ENCODE results near the gene LDLRAD3.
"Not testable (repeated sequence)": the region's sequence is repeated elsewhere in the genome, so short reads cannot be mapped to it uniquely, and the experiment has no call there.

Gene LDLRAD3

GRCh38 chr11:36186340-36187175, 242.7 kb downstream of the LDLRAD3 start:
- no peak overlapping the region for H3K27ac ChIP-seq (ENCODE audit: low read depth, low read length)
- no peaks in the 10 kb centered on the region for H3K4me1 ChIP-seq (ENCODE audit: control insufficient read depth, insufficient read depth, low read length)
- no peak overlapping the region for H3K4me3 ChIP-seq (ENCODE audit: low read length)
- no peaks in the 10 kb centered on the region for H3K36me3 ChIP-seq (ENCODE audit: control insufficient read depth, insufficient read depth, low read length)
- no peak overlapping the region for H3K9ac ChIP-seq (ENCODE audit: low read length)
- no peaks in the 10 kb centered on the region for H3K27me3 ChIP-seq (ENCODE audit: control insufficient read depth, insufficient read depth, low read length)

- Histone ChIP-seq H3K27me3 (ENCODE audit: control insufficient read depth, insufficient read depth, low read length) (no peaks in the 10 kb centered on the region), H3K36me3 (ENCODE audit: control insufficient read depth, insufficient read depth, low read length) (no peaks in the 10 kb centered on the region), H3K4me1 (ENCODE audit: control insufficient read depth, insufficient read depth, low read length) (no peaks in the 10 kb centered on the region), H3K4me3 (ENCODE audit: low read length) (no peak overlapping the region), H3K27ac (ENCODE audit: low read depth, low read length) (no peak overlapping the region), H3K9ac (ENCODE audit: low read length) (no peak overlapping the region)
Measured at GRCh38 chr11:36187622-36188021, 243.8 kb downstream of the LDLRAD3 start.

GRCh38 chr11:36189735-36190134, 245.9 kb downstream of the LDLRAD3 start:
- H3K36me3 ChIP-seq (ENCODE audit: control insufficient read depth, insufficient read depth, low read length); H3K27me3 ChIP-seq (ENCODE audit: control insufficient read depth, insufficient read depth, low read length); H3K4me1 ChIP-seq (ENCODE audit: control insufficient read depth, insufficient read depth, low read length); H3K27ac ChIP-seq (ENCODE audit: low read depth, low read length); H3K4me3 ChIP-seq (ENCODE audit: low read length); H3K9ac ChIP-seq (ENCODE audit: low read length): not testable (repeated sequence)

DNA sequence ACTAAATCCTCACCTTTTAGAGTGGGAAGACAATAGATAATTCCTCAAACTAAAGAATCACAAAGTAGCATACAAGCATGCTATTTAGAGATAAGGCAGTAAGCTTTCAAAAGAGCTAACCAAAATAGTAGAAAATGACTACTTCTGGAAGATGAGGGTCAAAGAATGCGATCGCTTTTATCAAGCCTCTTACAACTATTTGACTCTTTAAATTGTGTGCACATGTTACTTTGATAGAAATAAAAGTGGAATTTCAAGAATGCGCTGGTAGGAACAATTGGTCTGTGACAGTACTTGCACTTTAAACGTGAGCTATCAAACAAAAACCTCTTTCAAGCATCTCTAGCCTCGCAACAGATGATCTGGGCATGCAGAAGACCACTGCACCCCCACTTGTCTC, 248.1 kb downstream of the LDLRAD3 start:
- no peaks in the 10 kb centered on the region for H3K27me3 ChIP-seq (ENCODE audit: control insufficient read depth, insufficient read depth, low read length)
- no peaks in the 10 kb centered on the region for H3K4me1 ChIP-seq (ENCODE audit: control insufficient read depth, insufficient read depth, low read length)
- no peak overlapping the region for H3K9ac ChIP-seq (ENCODE audit: low read length)
- H3K4me3 ChIP-seq (ENCODE audit: low read length): no peak overlapping the region
- no peak overlapping the region for H3K27ac ChIP-seq (ENCODE audit: low read depth, low read length)
- H3K36me3 ChIP-seq (ENCODE audit: control insufficient read depth, insufficient read depth, low read length): no peaks in the 10 kb centered on the region

GRCh38 chr11:36192425-36193289, 248.8 kb downstream of the LDLRAD3 start:
- peaks cover 3% of the 10 kb centered on the region for H3K4me1 ChIP-seq (ENCODE audit: control insufficient read depth, insufficient read depth, low read length)
- no peaks in the 10 kb centered on the region for H3K27me3 ChIP-seq (ENCODE audit: control insufficient read depth, insufficient read depth, low read length)
- no peak overlapping the region for H3K27ac ChIP-seq (ENCODE audit: low read depth, low read length)
- H3K36me3 ChIP-seq (ENCODE audit: control insufficient read depth, insufficient read depth, low read length): no peaks in the 10 kb centered on the region
- no peak overlapping the region for H3K4me3 ChIP-seq (ENCODE audit: low read length)
- H3K9ac ChIP-seq (ENCODE audit: low read length): no peak overlapping the region

DNA sequence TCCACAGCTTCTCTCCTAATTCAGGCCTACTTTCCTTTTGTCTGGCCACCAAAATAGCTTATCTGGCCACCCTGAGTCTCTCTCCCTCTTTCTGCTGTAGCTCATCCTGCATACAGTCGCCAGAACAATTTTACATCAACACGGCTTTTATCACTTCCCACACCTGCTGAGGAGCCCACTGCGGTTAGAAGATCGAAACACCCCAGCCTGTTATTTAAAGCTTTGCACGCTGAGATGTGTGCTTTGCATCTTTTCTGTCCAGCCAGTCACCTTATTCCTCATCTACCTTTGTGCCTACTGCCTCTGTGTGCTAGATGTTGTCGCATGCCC, 249.4 kb downstream of the LDLRAD3 start:
- Histone ChIP-seq H3K27me3 (ENCODE audit: control insufficient read depth, insufficient read depth, low read length) (no peaks in the 10 kb centered on the region), H3K36me3 (ENCODE audit: control insufficient read depth, insufficient read depth, low read length) (no peaks in the 10 kb centered on the region)

DNA sequence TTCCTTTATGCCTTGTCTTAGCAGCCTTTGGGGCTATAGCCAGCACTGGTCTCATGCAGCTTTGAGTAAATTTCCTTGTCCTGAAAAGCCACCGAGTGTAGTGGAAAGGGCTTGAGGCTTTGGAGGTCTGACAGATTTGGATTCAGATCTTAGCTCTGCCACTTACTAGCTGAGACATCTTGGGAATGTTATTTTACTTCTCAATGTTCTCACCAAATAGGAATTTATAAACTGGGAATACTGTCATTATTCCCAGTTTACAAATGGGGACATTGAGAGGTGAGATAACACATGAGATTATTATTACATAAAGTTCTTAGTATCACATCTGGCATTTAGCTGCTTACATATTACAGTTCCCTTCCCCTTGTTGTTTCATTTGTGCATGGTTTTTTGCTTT, 249.9 kb downstream of the LDLRAD3 start:
- Histone ChIP-seq H3K9ac (ENCODE audit: low read length) (no peak overlapping the region), H3K27ac (ENCODE audit: low read depth, low read length) (no peak overlapping the region), H3K27me3 (ENCODE audit: control insufficient read depth, insufficient read depth, low read length) (no peaks in the 10 kb centered on the region), H3K4me1 (ENCODE audit: control insufficient read depth, insufficient read depth, low read length) (peaks cover 3% of the 10 kb centered on the region), H3K4me3 (ENCODE audit: low read length) (no peak overlapping the region), H3K36me3 (ENCODE audit: control insufficient read depth, insufficient read depth, low read length) (no peaks in the 10 kb centered on the region)

More for the DNA sequence above, 249.4 kb downstream of the LDLRAD3 start:
- H3K27ac ChIP-seq (ENCODE audit: low read depth, low read length): no peak overlapping the region
- no peak overlapping the region for H3K9ac ChIP-seq (ENCODE audit: low read length)
- H3K4me3 ChIP-seq (ENCODE audit: low read length): no peak overlapping the region
- H3K4me1 ChIP-seq (ENCODE audit: control insufficient read depth, insufficient read depth, low read length): peaks cover 3% of the 10 kb centered on the region

GRCh38 chr11:36195496-36196354, 251.9 kb downstream of the LDLRAD3 start:
- Histone ChIP-seq H3K4me3 (ENCODE audit: low read length) (no peak overlapping the region), H3K36me3 (ENCODE audit: control insufficient read depth, insufficient read depth, low read length) (no peaks in the 10 kb centered on the region), H3K9ac (ENCODE audit: low read length) (no peak overlapping the region), H3K27ac (ENCODE audit: low read depth, low read length) (no peak overlapping the region), H3K27me3 (ENCODE audit: control insufficient read depth, insufficient read depth, low read length) (no peaks in the 10 kb centered on the region), H3K4me1 (ENCODE audit: control insufficient read depth, insufficient read depth, low read length) (peaks cover 3% of the 10 kb centered on the region)

DNA sequence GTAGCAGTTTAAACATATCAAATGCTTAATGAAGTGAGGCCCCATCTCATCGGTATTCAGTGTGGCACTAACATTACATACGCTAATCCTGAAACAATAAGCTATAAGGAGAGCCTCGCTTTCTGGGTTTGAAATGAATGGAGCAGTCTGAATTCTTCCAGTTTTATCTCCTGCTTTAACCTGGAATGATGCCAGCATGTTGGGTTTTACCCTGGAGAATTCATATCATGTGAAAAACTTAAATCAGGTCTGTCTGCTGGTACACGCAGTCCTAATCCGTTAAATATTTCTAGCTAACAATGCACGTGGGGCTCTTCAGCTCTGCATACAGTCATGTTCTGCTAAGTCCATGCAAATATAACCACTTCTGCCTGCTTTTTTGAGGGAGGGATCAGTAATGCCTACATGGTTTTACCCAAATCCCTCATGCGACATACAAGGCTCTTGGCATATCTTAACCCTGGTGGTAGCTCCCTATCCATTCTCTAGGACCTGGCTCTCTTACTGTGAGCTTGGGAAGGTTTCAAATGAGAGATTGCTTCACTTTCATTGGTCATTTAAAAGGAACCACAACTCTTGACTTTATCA, 252.6 kb downstream of the LDLRAD3 start:
- no peaks in the 10 kb centered on the region for H3K36me3 ChIP-seq (ENCODE audit: control insufficient read depth, insufficient read depth, low read length)
- no peak overlapping the region for H3K27ac ChIP-seq (ENCODE audit: low read depth, low read length)
- H3K27me3 ChIP-seq (ENCODE audit: control insufficient read depth, insufficient read depth, low read length): no peaks in the 10 kb centered on the region
- H3K4me1 ChIP-seq (ENCODE audit: control insufficient read depth, insufficient read depth, low read length): peaks cover 3% of the 10 kb centered on the region
- H3K4me3 ChIP-seq (ENCODE audit: low read length): no peak overlapping the region
- no peak overlapping the region for H3K9ac ChIP-seq (ENCODE audit: low read length)

DNA sequence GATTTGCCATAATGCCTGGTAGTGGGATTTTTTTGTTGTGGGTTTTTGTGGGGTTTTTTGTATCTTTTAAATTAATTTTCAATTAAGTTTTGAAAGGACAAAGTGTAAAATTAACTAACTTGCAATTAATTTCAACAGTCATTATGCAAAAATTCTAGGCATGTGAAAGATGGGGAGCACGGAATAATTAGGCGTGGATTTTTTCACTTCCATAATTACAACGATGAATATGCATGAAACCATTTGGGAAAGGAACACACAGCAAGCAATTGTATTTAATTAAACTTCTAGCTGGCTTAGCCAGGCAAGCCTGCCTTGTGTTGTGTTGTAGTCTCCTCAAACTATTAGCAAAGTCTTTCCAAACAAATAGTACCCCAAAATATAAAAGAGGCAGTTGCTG, 257.5 kb downstream of the LDLRAD3 start:
- Histone ChIP-seq H3K9ac (ENCODE audit: low read length) (no peak overlapping the region), H3K4me1 (ENCODE audit: control insufficient read depth, insufficient read depth, low read length) (peaks cover 3% of the 10 kb centered on the region), H3K27ac (ENCODE audit: low read depth, low read length) (no peak overlapping the region), H3K27me3 (ENCODE audit: control insufficient read depth, insufficient read depth, low read length) (peaks cover 2% of the 10 kb centered on the region), H3K4me3 (ENCODE audit: low read length) (no peak overlapping the region), H3K36me3 (ENCODE audit: control insufficient read depth, insufficient read depth, low read length) (no peaks in the 10 kb centered on the region)

DNA sequence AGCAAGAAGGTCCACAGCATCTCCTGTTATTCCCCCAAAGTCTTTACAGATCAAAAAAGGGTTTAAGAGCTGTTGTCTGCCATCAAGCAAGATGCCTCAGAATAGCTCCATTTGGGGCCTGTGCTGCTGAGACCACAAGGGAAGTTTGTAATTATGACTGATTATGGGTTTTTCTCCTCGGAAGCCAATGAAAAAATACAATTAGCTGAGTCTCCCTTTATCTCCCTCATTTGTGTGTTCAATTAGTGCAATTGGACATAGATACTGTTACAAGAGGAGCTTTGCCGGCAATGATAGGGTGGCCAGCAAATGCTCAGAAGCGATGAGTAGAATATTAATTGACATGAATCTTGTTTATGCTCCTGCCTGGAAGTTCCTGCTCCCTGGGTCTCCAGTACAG, 261.7 kb downstream of the LDLRAD3 start:
- Histone ChIP-seq H3K9ac (ENCODE audit: low read length) (no peak overlapping the region), H3K4me1 (ENCODE audit: control insufficient read depth, insufficient read depth, low read length) (no peaks in the 10 kb centered on the region), H3K4me3 (ENCODE audit: low read length) (no peak overlapping the region), H3K27me3 (ENCODE audit: control insufficient read depth, insufficient read depth, low read length) (peaks cover 2% of the 10 kb centered on the region), H3K27ac (ENCODE audit: low read depth, low read length) (no peak overlapping the region), H3K36me3 (ENCODE audit: control insufficient read depth, insufficient read depth, low read length) (no peaks in the 10 kb centered on the region)

DNA sequence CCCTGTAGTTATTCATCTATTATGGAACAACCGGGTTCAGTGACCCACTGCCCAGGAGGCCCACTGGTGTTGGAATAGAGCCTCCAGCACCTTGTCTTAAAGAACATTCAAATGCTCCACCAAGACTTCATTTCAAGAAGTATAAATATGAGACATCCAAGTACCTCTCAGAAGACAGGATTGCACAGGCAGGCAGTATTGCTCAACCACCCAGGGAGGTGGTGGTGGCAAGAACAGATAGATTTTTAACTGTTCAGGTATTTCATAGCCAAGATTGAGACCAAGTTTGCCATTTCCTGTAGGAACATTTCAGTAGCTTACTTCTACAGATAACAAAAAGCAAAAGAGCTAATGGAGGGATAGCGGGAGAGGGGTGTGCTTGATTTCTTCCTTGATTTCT, 266.7 kb downstream of the LDLRAD3 start:
- Histone ChIP-seq H3K27ac (ENCODE audit: low read depth, low read length) (no peak overlapping the region), H3K9ac (ENCODE audit: low read length) (no peak overlapping the region), H3K27me3 (ENCODE audit: control insufficient read depth, insufficient read depth, low read length) (peaks cover 2% of the 10 kb centered on the region), H3K4me1 (ENCODE audit: control insufficient read depth, insufficient read depth, low read length) (no peaks in the 10 kb centered on the region), H3K4me3 (ENCODE audit: low read length) (no peak overlapping the region), H3K36me3 (ENCODE audit: control insufficient read depth, insufficient read depth, low read length) (no peaks in the 10 kb centered on the region)

Data from rectal smooth muscle tissue (tissue), 1 donor.